GM12878 (cell line): ENCODE measurements around the gene RICTOR. TPM values are rescaled to one million over a fixed set of nuclear protein-coding genes. Genes with fewer than 3 reads are reported as not detected.

Experiments used
- ASH2L ChIP-seq: fragments of 300-600, 200-600 bp; sonication (generic); IDR thresholded peaks from 2 replicates; pipeline ENCODE4 v1.6.1; 2017; ENCODE audit warnings: low read depth, mild to moderate bottlenecking, borderline replicate concordance
- TCF12 ChIP-seq: IDR thresholded peaks from 2 replicates; pipeline ENCODE4 v1.6.1; 2011; ENCODE audit warnings: low read depth, mild to moderate bottlenecking, low read length
- polyA plus RNA-seq, 11 experiments: library from polyadenylated mRNA; depleted of rRNA in 4 of 11; unstranded in 6 of 11; stranded (reverse) in 5 of 11; fragments of >200 nt; fragmentation: Nextera tagmentation in 4 of 11; fragmentation: Illumina TruSeq in 1 of 11; extraction: Ambion mirVana in 4 of 11; extraction: Trizol in 1 of 11; gene quantifications; 1 replicate in 1 of 11; 2 replicates in 10 of 11; pipeline versions ENCODE4 v1.2.1 to v1.2.3, GENCODE V29; 2011 to 2016; ENCODE audit warnings: inconsistent platforms in 2 of 11, missing spikeins in 2 of 11, low read depth in 1 of 11
- total RNA-seq, 4 experiments: library from RNA; depleted of rRNA in 3 of 4; stranded (reverse); fragments of >200 nt in 3 of 4; fragmentation: Illumina TruSeq in 1 of 4; extraction: Trizol in 1 of 4; gene quantifications; 2 replicates each; pipeline versions ENCODE4 v1.2.1 to v1.2.3, GENCODE V29; 2013 to 2021
- TF ChIP-seq, protein P1 (sequence below): fragments of 450-650 bp; formaldehyde crosslinking; IDR thresholded peaks from 2 replicates; pipeline ENCODE4 v1.4.0; 2020; ENCODE audit warnings: mild to moderate bottlenecking, moderate library complexity
- TF ChIP-seq, protein P2 (sequence below): fragments of 450-650 bp; IDR thresholded peaks from 2 replicates; pipeline ENCODE4 v1.6.1; 2017; ENCODE audit warnings: low read depth, mild to moderate bottlenecking, moderate library complexity

The RICTOR gene
- total and polyA plus RNA-seq, 10 of the 15 experiments (the other 5 are each of a cell fraction or from before 2014, with no cell fraction given), result 2.7 to 23.0 (median 6.9) TPM

- TF ChIP-seq, protein P1, sequence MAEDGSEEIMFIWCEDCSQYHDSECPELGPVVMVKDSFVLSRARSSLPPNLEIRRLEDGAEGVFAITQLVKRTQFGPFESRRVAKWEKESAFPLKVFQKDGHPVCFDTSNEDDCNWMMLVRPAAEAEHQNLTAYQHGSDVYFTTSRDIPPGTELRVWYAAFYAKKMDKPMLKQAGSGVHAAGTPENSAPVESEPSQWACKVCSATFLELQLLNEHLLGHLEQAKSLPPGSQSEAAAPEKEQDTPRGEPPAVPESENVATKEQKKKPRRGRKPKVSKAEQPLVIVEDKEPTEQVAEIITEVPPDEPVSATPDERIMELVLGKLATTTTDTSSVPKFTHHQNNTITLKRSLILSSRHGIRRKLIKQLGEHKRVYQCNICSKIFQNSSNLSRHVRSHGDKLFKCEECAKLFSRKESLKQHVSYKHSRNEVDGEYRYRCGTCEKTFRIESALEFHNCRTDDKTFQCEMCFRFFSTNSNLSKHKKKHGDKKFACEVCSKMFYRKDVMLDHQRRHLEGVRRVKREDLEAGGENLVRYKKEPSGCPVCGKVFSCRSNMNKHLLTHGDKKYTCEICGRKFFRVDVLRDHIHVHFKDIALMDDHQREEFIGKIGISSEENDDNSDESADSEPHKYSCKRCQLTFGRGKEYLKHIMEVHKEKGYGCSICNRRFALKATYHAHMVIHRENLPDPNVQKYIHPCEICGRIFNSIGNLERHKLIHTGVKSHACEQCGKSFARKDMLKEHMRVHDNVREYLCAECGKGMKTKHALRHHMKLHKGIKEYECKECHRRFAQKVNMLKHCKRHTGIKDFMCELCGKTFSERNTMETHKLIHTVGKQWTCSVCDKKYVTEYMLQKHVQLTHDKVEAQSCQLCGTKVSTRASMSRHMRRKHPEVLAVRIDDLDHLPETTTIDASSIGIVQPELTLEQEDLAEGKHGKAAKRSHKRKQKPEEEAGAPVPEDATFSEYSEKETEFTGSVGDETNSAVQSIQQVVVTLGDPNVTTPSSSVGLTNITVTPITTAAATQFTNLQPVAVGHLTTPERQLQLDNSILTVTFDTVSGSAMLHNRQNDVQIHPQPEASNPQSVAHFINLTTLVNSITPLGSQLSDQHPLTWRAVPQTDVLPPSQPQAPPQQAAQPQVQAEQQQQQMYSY (CRISPR knock-in tag), result no peak
- no peak for TF ChIP-seq TCF12
- TF ChIP-seq, protein P2, sequence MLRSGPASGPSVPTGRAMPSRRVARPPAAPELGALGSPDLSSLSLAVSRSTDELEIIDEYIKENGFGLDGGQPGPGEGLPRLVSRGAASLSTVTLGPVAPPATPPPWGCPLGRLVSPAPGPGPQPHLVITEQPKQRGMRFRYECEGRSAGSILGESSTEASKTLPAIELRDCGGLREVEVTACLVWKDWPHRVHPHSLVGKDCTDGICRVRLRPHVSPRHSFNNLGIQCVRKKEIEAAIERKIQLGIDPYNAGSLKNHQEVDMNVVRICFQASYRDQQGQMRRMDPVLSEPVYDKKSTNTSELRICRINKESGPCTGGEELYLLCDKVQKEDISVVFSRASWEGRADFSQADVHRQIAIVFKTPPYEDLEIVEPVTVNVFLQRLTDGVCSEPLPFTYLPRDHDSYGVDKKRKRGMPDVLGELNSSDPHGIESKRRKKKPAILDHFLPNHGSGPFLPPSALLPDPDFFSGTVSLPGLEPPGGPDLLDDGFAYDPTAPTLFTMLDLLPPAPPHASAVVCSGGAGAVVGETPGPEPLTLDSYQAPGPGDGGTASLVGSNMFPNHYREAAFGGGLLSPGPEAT, result no peak
- TF ChIP-seq ASH2L, result no peak
Measured at GRCh38 chr5:39016587-39017275, 57.5 kb downstream of the RICTOR start (continued).
